Body of pancreas (tissue), 4 donors: ENCODE data around the gene HMGCR.

Experiments
- CTCF ChIP-seq, 7 experiments: fragments of 450-650 bp in 4 of 7; fragments of 200-600 bp in 3 of 7; sonication (generic) in 3 of 7; IDR thresholded peaks; one replicate each; pipeline ENCODE4 v1.5.1; 2016 to 2019; ENCODE audit warnings: antibody characterized with exemption in 7 of 7
- POLR2A ChIP-seq, 3 donors: fragments of 450-650 bp; IDR thresholded peaks; one replicate each; pipeline ENCODE4 v1.6.1; 2016; ENCODE audit warnings: antibody characterized with exemption in 3 of 3, mild to moderate bottlenecking in 2 of 3

- TF ChIP-seq CTCF (IDR thresholded peaks at IDR 0.05) (no peak), POLR2A (IDR thresholded peaks at IDR 0.05) (no peak)
Measured at GRCh38 chr5:75367401-75367800, 30.4 kb downstream of the HMGCR start.
